HepG2 (cell line): ENCODE data around the gene GALNT18. TPM values are rescaled to one million over a fixed set of nuclear protein-coding genes. Genes with fewer than 3 reads are reported as not detected.
A peak's percentile ranks its signal among the peaks of the same experiment; 100 is the strongest.

ENCODE experiments used
- HNF4A ChIP-seq: sonication (generic); formaldehyde crosslinking; IDR thresholded peaks from 2 replicates; pipeline ENCODE4 v1.4.0; 2020; ENCODE audit warnings: missing genetic modification reagents
- SIX1 ChIP-seq: sonication (generic); formaldehyde crosslinking; IDR thresholded peaks from 2 replicates; pipeline ENCODE4 v1.4.0; 2020; ENCODE audit warnings: missing genetic modification reagents, borderline replicate concordance
- ZMAT3 ChIP-seq: sonication (generic); formaldehyde crosslinking; conservative IDR thresholded peaks from 2 replicates; pipeline ENCODE4 v1.7.0; 2021; ENCODE audit warnings: missing genetic modification reagents
- polyA plus RNA-seq, 8 experiments: library from polyadenylated mRNA; depleted of rRNA in 3 of 8; stranded (reverse) in 7 of 8; unstranded in 1 of 8; fragments of >200 nt; fragmentation: Illumina TruSeq in 4 of 8; extraction: Trizol in 4 of 8; gene quantifications; 2 replicates each; pipeline versions ENCODE4 v1.2.1 to v1.2.3, GENCODE V29; 2011 to 2016; ENCODE audit warnings: low read depth in 4 of 8, missing spikeins in 1 of 8, mixed read lengths in 1 of 8; ENCODE audit not compliant: insufficient read depth in 1 of 8
- total RNA-seq, 5 experiments: library from RNA; depleted of rRNA; stranded (reverse); fragments of >200 nt; fragmentation: Illumina TruSeq; extraction: Trizol; gene quantifications; 2 replicates each; pipeline ENCODE4 v1.2.3, GENCODE V29; 2016; ENCODE audit warnings: low read depth in 1 of 5
- TF ChIP-seq, protein P1 (sequence below): sonication (generic); formaldehyde crosslinking; conservative IDR thresholded peaks from 2 replicates; pipeline ENCODE4 v1.4.0; 2020; ENCODE audit warnings: mild to moderate bottlenecking, missing genetic modification reagents, moderate library complexity
- TF ChIP-seq, protein P2 (sequence below): sonication (generic); formaldehyde crosslinking; IDR thresholded peaks from 2 replicates; pipeline ENCODE4 v1.5.0; 2020; ENCODE audit warnings: missing genetic modification reagents
- TF ChIP-seq, protein P3 (sequence below): sonication (generic); formaldehyde crosslinking; IDR thresholded peaks from 2 replicates; pipeline ENCODE4 v1.9.0; 2021; ENCODE audit warnings: missing genetic modification reagents, borderline replicate concordance
- TF ChIP-seq, protein P4 (sequence below): IDR thresholded peaks from 2 replicates; pipeline ENCODE4 v1.4.0; 2020; ENCODE audit warnings: mild to moderate bottlenecking, missing genetic modification reagents
- TF ChIP-seq, protein P5 (sequence below): sonication (generic); IDR thresholded peaks from 2 replicates; pipeline ENCODE4 v1.6.1; 2016; ENCODE audit warnings: low read depth, borderline replicate concordance

GALNT18 gene
- total and polyA plus RNA-seq, 2 of the 13 experiments (the other 11 are each of a cell fraction or from before 2014, with no cell fraction given), result 0.11 TPM; not detected in 1

DNA sequence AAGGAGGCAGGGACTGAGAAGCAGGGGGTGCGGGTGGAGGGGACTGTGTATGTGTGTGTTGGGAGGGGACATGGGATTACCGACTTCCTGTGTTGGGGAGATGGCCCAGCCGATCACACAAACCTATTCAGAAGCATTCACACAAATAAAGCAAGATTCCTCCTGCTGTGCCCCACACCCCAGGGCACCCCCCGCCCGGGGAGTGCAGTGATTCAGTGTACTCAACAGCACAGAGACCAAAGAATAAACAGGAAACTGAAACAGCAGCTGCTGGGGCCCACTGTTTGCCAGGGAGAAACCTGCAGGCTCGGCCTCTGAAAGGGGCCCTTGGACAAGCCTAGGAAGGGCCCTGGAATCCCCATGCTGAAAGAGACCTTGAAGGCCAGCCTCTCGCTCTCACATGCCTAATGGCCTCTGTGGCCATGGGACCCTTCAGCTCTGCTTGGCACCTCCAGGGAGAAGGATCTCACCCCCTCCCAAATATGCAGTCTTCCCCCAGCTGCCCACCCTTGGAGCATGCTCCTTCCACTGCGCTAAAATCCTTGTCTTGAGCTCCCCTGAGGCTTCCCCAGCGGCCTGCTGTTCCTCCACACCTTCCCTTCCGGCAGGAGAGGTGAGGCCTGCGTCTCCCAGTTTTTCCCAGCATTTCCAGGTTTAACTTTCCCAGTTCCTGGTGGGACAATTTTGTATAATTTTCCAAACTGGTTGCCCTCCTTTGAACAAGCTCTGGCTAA, 341.7 kb downstream of the GALNT18 start (continued):
- TF ChIP-seq, protein P1, sequence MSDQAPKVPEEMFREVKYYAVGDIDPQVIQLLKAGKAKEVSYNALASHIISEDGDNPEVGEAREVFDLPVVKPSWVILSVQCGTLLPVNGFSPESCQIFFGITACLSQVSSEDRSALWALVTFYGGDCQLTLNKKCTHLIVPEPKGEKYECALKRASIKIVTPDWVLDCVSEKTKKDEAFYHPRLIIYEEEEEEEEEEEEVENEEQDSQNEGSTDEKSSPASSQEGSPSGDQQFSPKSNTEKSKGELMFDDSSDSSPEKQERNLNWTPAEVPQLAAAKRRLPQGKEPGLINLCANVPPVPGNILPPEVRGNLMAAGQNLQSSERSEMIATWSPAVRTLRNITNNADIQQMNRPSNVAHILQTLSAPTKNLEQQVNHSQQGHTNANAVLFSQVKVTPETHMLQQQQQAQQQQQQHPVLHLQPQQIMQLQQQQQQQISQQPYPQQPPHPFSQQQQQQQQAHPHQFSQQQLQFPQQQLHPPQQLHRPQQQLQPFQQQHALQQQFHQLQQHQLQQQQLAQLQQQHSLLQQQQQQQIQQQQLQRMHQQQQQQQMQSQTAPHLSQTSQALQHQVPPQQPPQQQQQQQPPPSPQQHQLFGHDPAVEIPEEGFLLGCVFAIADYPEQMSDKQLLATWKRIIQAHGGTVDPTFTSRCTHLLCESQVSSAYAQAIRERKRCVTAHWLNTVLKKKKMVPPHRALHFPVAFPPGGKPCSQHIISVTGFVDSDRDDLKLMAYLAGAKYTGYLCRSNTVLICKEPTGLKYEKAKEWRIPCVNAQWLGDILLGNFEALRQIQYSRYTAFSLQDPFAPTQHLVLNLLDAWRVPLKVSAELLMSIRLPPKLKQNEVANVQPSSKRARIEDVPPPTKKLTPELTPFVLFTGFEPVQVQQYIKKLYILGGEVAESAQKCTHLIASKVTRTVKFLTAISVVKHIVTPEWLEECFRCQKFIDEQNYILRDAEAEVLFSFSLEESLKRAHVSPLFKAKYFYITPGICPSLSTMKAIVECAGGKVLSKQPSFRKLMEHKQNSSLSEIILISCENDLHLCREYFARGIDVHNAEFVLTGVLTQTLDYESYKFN (CRISPR knock-in tag), result no peak
- TF ChIP-seq ZMAT3 (CRISPR knock-in tag) (no peak), SIX1 (no peak), HNF4A (no peak)
- TF ChIP-seq, protein P2, sequence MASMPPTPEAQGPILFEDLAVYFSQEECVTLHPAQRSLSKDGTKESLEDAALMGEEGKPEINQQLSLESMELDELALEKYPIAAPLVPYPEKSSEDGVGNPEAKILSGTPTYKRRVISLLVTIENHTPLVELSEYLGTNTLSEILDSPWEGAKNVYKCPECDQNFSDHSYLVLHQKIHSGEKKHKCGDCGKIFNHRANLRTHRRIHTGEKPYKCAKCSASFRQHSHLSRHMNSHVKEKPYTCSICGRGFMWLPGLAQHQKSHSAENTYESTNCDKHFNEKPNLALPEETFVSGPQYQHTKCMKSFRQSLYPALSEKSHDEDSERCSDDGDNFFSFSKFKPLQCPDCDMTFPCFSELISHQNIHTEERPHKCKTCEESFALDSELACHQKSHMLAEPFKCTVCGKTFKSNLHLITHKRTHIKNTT (CRISPR knock-in tag), result no peak
- TF ChIP-seq, protein P3, sequence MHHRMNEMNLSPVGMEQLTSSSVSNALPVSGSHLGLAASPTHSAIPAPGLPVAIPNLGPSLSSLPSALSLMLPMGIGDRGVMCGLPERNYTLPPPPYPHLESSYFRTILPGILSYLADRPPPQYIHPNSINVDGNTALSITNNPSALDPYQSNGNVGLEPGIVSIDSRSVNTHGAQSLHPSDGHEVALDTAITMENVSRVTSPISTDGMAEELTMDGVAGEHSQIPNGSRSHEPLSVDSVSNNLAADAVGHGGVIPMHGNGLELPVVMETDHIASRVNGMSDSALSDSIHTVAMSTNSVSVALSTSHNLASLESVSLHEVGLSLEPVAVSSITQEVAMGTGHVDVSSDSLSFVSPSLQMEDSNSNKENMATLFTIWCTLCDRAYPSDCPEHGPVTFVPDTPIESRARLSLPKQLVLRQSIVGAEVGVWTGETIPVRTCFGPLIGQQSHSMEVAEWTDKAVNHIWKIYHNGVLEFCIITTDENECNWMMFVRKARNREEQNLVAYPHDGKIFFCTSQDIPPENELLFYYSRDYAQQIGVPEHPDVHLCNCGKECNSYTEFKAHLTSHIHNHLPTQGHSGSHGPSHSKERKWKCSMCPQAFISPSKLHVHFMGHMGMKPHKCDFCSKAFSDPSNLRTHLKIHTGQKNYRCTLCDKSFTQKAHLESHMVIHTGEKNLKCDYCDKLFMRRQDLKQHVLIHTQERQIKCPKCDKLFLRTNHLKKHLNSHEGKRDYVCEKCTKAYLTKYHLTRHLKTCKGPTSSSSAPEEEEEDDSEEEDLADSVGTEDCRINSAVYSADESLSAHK, result no peak
- TF ChIP-seq, protein P4, sequence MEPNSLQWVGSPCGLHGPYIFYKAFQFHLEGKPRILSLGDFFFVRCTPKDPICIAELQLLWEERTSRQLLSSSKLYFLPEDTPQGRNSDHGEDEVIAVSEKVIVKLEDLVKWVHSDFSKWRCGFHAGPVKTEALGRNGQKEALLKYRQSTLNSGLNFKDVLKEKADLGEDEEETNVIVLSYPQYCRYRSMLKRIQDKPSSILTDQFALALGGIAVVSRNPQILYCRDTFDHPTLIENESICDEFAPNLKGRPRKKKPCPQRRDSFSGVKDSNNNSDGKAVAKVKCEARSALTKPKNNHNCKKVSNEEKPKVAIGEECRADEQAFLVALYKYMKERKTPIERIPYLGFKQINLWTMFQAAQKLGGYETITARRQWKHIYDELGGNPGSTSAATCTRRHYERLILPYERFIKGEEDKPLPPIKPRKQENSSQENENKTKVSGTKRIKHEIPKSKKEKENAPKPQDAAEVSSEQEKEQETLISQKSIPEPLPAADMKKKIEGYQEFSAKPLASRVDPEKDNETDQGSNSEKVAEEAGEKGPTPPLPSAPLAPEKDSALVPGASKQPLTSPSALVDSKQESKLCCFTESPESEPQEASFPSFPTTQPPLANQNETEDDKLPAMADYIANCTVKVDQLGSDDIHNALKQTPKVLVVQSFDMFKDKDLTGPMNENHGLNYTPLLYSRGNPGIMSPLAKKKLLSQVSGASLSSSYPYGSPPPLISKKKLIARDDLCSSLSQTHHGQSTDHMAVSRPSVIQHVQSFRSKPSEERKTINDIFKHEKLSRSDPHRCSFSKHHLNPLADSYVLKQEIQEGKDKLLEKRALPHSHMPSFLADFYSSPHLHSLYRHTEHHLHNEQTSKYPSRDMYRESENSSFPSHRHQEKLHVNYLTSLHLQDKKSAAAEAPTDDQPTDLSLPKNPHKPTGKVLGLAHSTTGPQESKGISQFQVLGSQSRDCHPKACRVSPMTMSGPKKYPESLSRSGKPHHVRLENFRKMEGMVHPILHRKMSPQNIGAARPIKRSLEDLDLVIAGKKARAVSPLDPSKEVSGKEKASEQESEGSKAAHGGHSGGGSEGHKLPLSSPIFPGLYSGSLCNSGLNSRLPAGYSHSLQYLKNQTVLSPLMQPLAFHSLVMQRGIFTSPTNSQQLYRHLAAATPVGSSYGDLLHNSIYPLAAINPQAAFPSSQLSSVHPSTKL (CRISPR knock-in tag), result peak; percentile 17; the same call in 1 of the 2 replicates
- TF ChIP-seq, protein P5, sequence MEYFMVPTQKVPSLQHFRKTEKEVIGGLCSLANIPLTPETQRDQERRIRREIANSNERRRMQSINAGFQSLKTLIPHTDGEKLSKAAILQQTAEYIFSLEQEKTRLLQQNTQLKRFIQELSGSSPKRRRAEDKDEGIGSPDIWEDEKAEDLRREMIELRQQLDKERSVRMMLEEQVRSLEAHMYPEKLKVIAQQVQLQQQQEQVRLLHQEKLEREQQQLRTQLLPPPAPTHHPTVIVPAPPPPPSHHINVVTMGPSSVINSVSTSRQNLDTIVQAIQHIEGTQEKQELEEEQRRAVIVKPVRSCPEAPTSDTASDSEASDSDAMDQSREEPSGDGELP, result 0 out of 2 replicates have a peak, but pooled peaks have one; percentile 9
